Naive thymus-derived CD4-positive, alpha-beta T cell (primary cell): Measurements from ENCODE around the gene MINAR1. TPM values are rescaled to one million over a fixed set of nuclear protein-coding genes. Genes with fewer than 3 reads are reported as not detected.
A peak's percentile ranks its signal among the peaks of the same experiment; 100 is the strongest.

Source experiments
- ATAC-seq: fragments of 150-1000 bp; cut with Tn5 transposase; 2 replicates; pipeline ENCODE4 v1.10.0; 2021; ENCODE audit warnings: mild to moderate bottlenecking, moderate library complexity
- CTCF ChIA-PET: fragments of 350-600 bp; sonication (Branson Sonifier 250); formaldehyde crosslinking; loops from one replicate; lab custom pipeline; 2021; ENCODE audit warnings: antibody characterized with exemption; lab: Charles Lee
- POLR2A ChIA-PET: fragments of 350-600 bp; sonication (Branson Sonifier 250); formaldehyde crosslinking; loops from one replicate; lab custom pipeline; 2021; ENCODE audit warnings: antibody characterized with exemption, inconsistent platforms; lab: Charles Lee
- DNase-seq, 9 donors: peaks; one replicate each; pipeline versions ENCODE4 v3.0.0 to v3.0.0-alpha.2; 2020 to 2022; ENCODE audit warnings: mixed read lengths in 1 of 9
- H3K27ac ChIP-seq: one replicate; pipeline ENCODE4 v1.7.0; 2013; ENCODE audit warnings: mild to moderate bottlenecking, low read depth, low read length, moderate library complexity
- H3K27me3 ChIP-seq, 2 donors: one replicate each; pipeline ENCODE4 v1.7.0; 2013; ENCODE audit warnings: low read length in 2 of 2, mild to moderate bottlenecking in 2 of 2, moderate library complexity in 2 of 2; ENCODE audit not compliant: control insufficient read depth in 2 of 2, insufficient read depth in 2 of 2
- H3K36me3 ChIP-seq, 3 experiments: 1 replicate in 2 of 3; 2 replicates in 1 of 3; pipeline ENCODE4 v1.7.0; 2013; ENCODE audit warnings: low read length in 3 of 3, mild to moderate bottlenecking in 3 of 3, moderate library complexity in 1 of 3; ENCODE audit not compliant: insufficient read depth in 3 of 3, control insufficient read depth in 2 of 3
- H3K4me1 ChIP-seq, 2 donors: one replicate each; pipeline ENCODE4 v1.7.0; 2013; ENCODE audit warnings: low read length in 2 of 2, mild to moderate bottlenecking in 2 of 2, moderate library complexity in 1 of 2; ENCODE audit not compliant: control insufficient read depth in 2 of 2, insufficient read depth in 2 of 2
- H3K4me3 ChIP-seq: 2 replicates; pipeline ENCODE4 v1.7.0; 2013; ENCODE audit warnings: mild to moderate bottlenecking, low read length
- H3K9me3 ChIP-seq, 3 experiments: 1 replicate in 2 of 3; 2 replicates in 1 of 3; pipeline ENCODE4 v1.7.0; 2013; ENCODE audit warnings: low read length in 3 of 3; ENCODE audit not compliant: control insufficient read depth in 2 of 3
- H3K27ac Mint-ChIP-seq, 9 donors: one replicate each; pipeline ENCODE4 v1.8.0; 2020 to 2022; ENCODE audit warnings: mixed read lengths in 9 of 9, mild to moderate bottlenecking in 8 of 9, moderate library complexity in 5 of 9, inconsistent platforms in 2 of 9
- H3K27me3 Mint-ChIP-seq, 5 donors: one replicate each; pipeline ENCODE4 v1.8.0; 2021 to 2022; ENCODE audit warnings: mixed read lengths in 5 of 5, mild to moderate bottlenecking in 1 of 5
- H3K36me3 Mint-ChIP-seq, 5 donors: one replicate each; pipeline ENCODE4 v1.8.0; 2020 to 2022; ENCODE audit warnings: mixed read lengths in 5 of 5, mild to moderate bottlenecking in 3 of 5, inconsistent platforms in 1 of 5
- H3K4me1 Mint-ChIP-seq, 7 donors: one replicate each; pipeline ENCODE4 v1.8.0; 2020 to 2022; ENCODE audit warnings: mixed read lengths in 7 of 7, mild to moderate bottlenecking in 3 of 7, inconsistent platforms in 1 of 7
- H3K4me3 Mint-ChIP-seq, 10 donors: one replicate each; pipeline ENCODE4 v1.8.0; 2020 to 2022; ENCODE audit warnings: mild to moderate bottlenecking in 10 of 10, mixed read lengths in 10 of 10, moderate library complexity in 6 of 10, inconsistent platforms in 2 of 10
- H3K9me3 Mint-ChIP-seq, 11 donors: one replicate each; pipeline ENCODE4 v1.8.0; 2020 to 2022; ENCODE audit warnings: mixed read lengths in 11 of 11, mild to moderate bottlenecking in 4 of 11, inconsistent platforms in 1 of 11, moderate library complexity in 1 of 11
- intact Hi-C, 2 donors: fragments of 100-400 bp; cut with micrococcal nuclease; formaldehyde crosslinking; loops; one replicate each; pipeline ENCODE4 v1.15.1; 2023
- polyA plus RNA-seq, 2 donors: library from polyadenylated mRNA; unstranded; fragments of 300-500 nt; fragmentation: Illumina TruSeq; gene quantifications; one replicate each; pipeline ENCODE4 v1.2.3, GENCODE V29; 2021
- total RNA-seq, 6 experiments: library from RNA in 5 of 6; stranded (reverse) in 5 of 6; gene quantifications; 1 replicate in 5 of 6; 2 replicates in 1 of 6; pipeline ENCODE4 v1.2.3 and lab custom pipeline; 2021 to 2026

MINAR1 gene
- total and polyA plus RNA-seq, 7 experiments from 2014 or later, result 0.04 to 1.3 (median 0.32) TPM

DNA sequence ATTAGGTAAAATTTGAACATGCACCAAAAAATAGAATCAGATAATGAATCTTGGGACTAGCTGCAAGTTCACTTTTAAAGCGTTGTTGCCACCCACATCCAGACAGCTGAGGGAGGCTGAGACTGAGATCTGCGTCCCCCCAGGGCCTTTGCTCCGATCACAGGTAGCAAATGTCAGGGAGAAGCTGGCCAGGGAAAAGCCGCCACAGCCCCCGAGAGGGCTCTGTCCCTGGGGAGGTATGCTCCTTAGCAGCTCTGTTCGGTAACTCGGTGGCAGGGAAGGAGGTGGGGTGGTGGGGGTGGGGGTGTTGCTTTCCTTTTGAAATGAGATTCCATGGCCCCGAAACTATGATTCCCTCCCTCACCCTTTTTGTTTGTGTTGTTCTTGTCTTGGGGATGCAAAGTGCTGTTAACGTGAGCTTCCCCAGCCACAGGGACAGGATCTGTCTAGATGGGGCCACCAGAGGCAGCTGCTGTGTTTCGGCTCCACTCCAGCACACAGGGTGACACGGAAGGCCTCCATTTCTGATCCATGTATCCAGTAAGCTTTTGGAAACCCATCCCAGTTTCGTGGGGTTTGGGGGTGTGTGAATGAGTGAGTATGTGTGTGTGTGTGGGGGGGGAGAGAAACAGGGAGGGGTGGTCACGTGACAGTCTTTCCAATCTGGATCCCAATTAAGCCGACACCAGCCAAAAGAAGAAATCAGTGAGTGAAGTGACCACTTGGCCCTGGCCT is 1.1 kb upstream of the MINAR1 start:
- CTCF ChIA-PET, result no interaction called here
- Mint-ChIP-seq H3K36me3 (peaks cover 0 to 3% (median 1%) of the 10 kb centered on the region in 5 donors), H3K4me1 (peaks cover 0 to 11% (median 5%) of the 10 kb centered on the region in 7 donors), H3K9me3 (peaks cover 0 to 4% (median 0%) of the 10 kb centered on the region in 11 donors), H3K27me3 (peaks cover 67 to 82% (median 75%) of the 10 kb centered on the region in 5 donors), H3K27ac (no peak overlapping the region), H3K4me3 (peak overlapping the region in 5 of 10 donors; percentile 24 to 55 (median 38))
- no peaks in the 10 kb centered on the region for H3K36me3 ChIP-seq
- no peak overlapping the region for H3K4me3 ChIP-seq
- no peak for DNase-seq
- intact Hi-C loops, result no loop called here
- H3K9me3 ChIP-seq, result no peaks in the 10 kb centered on the region
- no peaks in the 10 kb centered on the region for H3K4me1 ChIP-seq
- POLR2A ChIA-PET, result no interaction called here
- no peak for ATAC-seq
- H3K27me3 ChIP-seq, result peaks cover 0 to 9% of the 10 kb centered on the region in 2 donors
- no peak overlapping the region for H3K27ac ChIP-seq

DNA sequence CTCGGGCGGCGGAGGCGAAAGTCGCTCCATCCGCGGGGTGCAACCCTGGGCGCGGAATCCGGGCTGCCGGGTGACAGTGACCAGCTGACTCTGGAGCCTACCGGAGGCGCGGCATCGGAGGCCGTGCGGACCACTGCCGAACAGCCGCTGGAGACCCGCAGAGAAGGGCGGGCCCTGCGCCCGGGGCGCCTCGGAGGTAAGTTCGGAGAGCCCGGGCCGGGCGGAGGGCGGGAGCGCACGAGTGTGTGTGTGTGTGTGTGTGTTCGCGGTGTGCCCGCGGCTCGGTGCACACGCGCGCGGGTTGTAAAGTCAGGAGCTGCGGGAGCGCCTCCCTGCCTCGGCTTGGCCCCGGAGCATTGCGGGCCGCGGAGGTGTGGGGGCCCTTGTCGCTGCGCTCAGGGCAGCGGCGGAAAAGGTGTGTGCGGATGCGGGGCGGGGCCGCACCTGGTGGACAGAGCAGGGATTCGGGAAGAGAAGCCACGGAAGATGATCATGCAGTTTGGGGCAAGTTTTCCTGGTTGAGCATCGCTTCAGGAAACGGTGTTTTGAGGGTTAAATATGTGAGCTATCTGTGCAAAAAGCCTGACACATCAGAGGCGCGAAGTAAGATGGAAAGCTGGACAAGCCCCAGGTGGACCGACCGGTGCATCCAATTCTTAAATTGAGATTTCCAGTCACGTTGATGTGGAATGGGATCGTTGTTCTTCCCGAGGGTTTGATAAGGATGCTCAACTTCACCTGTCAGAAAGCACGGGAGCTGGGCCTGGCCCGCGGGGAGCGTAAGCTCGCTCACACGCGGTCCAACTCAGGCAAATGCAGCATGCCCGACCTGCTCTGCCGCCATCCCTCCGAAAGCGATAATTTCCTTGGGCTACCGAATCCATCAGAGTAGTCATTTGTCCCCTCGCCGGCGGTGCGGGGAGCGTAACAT is 474 bp downstream of the MINAR1 start:
- no peaks in the 10 kb centered on the region for H3K9me3 ChIP-seq
- intact Hi-C loops, result no loop called here
- H3K4me1 ChIP-seq, result no peaks in the 10 kb centered on the region
- H3K4me3 ChIP-seq, result no peak overlapping the region
- peaks cover 0 to 9% of the 10 kb centered on the region in 2 donors for H3K27me3 ChIP-seq
- ChIA-PET POLR2A (no interaction called here), CTCF (no interaction called here)
- H3K36me3 Mint-ChIP-seq, result no peaks in the 10 kb centered on the region
- H3K9me3 Mint-ChIP-seq, result peaks cover 0 to 4% (median 0%) of the 10 kb centered on the region in 11 donors
- peaks cover 56 to 71% (median 63%) of the 10 kb centered on the region in 5 donors for H3K27me3 Mint-ChIP-seq
- DNase-seq, result no peak
- no peak for ATAC-seq
- peaks cover 0 to 11% (median 8%) of the 10 kb centered on the region in 7 donors for H3K4me1 Mint-ChIP-seq
- no peaks in the 10 kb centered on the region for H3K36me3 ChIP-seq
- no peak overlapping the region for H3K27ac ChIP-seq
- peak overlapping the region in 3 of 10 donors; percentile 14 to 43 (median 15) for H3K4me3 Mint-ChIP-seq
- H3K27ac Mint-ChIP-seq, result no peak overlapping the region

DNA sequence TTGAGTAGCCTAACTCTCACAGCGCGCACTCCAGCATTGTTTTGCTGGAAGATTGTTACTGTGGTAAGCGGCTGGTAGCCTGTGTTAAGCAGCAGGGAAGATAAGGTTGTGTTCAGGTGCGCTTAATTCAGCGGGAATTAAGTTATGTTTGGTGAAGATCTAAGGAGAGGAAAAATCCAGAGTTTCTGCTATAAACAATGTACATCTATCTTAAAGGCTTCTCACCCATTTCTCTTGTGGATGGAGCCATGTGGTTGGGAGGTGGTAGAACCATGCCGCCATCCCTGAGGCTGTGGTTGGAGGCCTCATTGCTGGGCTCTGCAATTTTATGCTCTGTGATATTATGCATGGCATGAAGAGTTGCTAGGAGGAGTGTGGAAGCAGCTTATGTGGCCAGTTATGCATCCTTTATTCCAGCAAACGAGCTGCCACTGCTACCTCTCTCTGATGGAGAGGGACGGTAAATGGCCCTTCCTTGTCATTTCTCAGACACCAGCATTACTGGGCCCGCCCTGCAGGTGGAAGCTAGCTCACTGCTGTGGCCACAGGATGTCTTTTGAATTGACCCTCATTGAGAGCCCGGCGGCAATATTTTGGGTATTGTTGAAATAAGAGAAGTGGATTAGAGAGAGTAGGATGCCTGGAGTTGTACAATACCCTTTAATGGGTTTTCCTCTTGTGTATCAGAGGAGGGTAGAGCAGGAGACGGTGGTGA is 1.3 kb downstream of the MINAR1 start:
- Histone ChIP-seq H3K4me3 (no peak overlapping the region), H3K27ac (no peak overlapping the region), H3K36me3 (no peaks in the 10 kb centered on the region), H3K9me3 (no peaks in the 10 kb centered on the region), H3K4me1 (no peaks in the 10 kb centered on the region), H3K27me3 (peaks cover 0 to 9% of the 10 kb centered on the region in 2 donors)
- ATAC-seq (no peak), DNase-seq (no peak)
- intact Hi-C loops, result no loop called here
- Mint-ChIP-seq H3K9me3 (peaks cover 0 to 2% (median 0%) of the 10 kb centered on the region in 11 donors), H3K36me3 (no peaks in the 10 kb centered on the region), H3K27me3 (peaks cover 50 to 66% (median 57%) of the 10 kb centered on the region in 5 donors), H3K4me1 (peaks cover 0 to 11% (median 8%) of the 10 kb centered on the region in 7 donors), H3K27ac (no peak overlapping the region), H3K4me3 (peak overlapping the region in 1 of 10 donors; percentile 15)
- ChIA-PET POLR2A (no interaction called here), CTCF (no interaction called here)

DNA sequence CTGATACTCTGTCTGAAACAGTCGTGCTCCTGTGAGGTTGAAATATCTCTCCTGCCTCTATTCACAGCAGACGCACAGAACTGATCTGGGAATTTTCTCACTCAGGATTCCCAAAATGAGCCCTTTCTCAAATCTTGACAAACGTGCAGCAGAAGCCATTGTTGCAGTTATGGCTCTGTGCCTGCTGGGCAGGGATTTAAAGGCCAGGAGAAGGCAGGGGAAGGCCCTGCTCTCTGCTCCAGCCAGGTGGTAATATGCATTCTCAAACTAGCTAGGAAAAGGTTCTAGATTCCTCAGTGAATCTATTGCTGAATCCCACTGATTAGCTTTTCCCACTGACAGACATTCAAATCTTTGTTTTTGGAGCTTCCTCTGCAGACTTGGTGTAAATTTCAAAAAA is 2.2 kb downstream of the MINAR1 start:
- Mint-ChIP-seq H3K36me3 (no peaks in the 10 kb centered on the region), H3K9me3 (peaks cover 0 to 1% (median 0%) of the 10 kb centered on the region in 11 donors), H3K4me3 (no peak overlapping the region), H3K27ac (no peak overlapping the region), H3K4me1 (peaks cover 0 to 11% (median 8%) of the 10 kb centered on the region in 7 donors), H3K27me3 (peaks cover 41 to 57% (median 48%) of the 10 kb centered on the region in 5 donors)
- intact Hi-C loops, result no loop called here
- Histone ChIP-seq H3K4me1 (no peaks in the 10 kb centered on the region), H3K27ac (no peak overlapping the region), H3K27me3 (peaks cover 0 to 9% of the 10 kb centered on the region in 2 donors), H3K9me3 (no peaks in the 10 kb centered on the region), H3K4me3 (no peak overlapping the region), H3K36me3 (no peaks in the 10 kb centered on the region)
- CTCF ChIA-PET, result no interaction called here
- DNase-seq (no peak), ATAC-seq (no peak)
- POLR2A ChIA-PET, result no interaction called here

DNA sequence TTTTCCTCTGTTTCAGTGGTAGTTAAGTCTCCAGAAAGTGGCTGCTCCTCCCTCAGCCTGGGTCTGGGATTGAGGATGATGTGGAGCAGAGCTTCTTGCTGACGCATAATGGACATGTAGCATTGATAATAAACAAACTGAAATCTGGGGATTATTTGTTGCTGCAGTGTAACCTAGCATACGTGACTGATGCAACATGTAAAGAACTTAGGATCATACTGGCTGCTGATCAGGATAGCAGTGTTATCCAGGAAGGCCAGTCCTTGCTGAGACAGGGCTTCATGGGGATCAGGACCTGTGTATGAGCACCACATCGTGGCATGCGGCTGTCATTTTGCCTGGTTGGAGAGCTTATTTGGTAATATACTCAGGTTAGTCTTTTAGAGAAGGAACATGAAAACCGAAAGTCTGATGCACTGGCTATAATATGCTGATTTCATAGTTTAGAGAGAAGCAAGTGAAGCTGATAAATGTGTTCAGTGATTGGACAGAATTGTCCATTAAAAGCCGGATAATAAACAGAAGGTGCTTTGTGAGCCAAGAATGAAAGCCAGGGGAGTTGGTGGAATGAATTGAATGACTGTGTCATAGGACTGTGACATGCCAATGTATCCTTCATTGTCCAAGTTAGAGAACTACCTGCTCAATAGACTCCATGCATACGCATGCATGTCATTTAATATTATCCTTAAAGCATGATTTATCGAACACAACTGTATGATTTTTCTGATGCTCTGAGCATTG is 4.1 kb downstream of the MINAR1 start:
- DNase-seq (no peak), ATAC-seq (no peak)
- CTCF ChIA-PET, result no interaction called here
- Histone ChIP-seq H3K4me1 (no peaks in the 10 kb centered on the region), H3K4me3 (no peak overlapping the region), H3K27me3 (peaks cover 0 to 4% of the 10 kb centered on the region in 2 donors), H3K27ac (no peak overlapping the region), H3K36me3 (no peaks in the 10 kb centered on the region), H3K9me3 (no peaks in the 10 kb centered on the region)
- no peaks in the 10 kb centered on the region for H3K36me3 Mint-ChIP-seq
- H3K9me3 Mint-ChIP-seq, result peaks cover 0 to 1% (median 0%) of the 10 kb centered on the region in 11 donors
- peaks cover 0 to 4% (median 2%) of the 10 kb centered on the region in 7 donors for H3K4me1 Mint-ChIP-seq
- H3K27ac Mint-ChIP-seq, result no peak overlapping the region
- intact Hi-C loops, result no loop called here
- H3K4me3 Mint-ChIP-seq, result no peak overlapping the region
- POLR2A ChIA-PET, result no interaction called here
- H3K27me3 Mint-ChIP-seq, result peaks cover 24 to 39% (median 29%) of the 10 kb centered on the region in 5 donors
